D341Med (cell line): ENCODE measurements around the gene SLC25A1.
A peak's percentile ranks its signal among the peaks of the same experiment; 100 is the strongest.

Experiments
- DNase-seq: peaks from one replicate; pipeline ENCODE4 v3.0.0; 2012; ENCODE audit warnings: low spot score

Gene SLC25A1

DNA sequence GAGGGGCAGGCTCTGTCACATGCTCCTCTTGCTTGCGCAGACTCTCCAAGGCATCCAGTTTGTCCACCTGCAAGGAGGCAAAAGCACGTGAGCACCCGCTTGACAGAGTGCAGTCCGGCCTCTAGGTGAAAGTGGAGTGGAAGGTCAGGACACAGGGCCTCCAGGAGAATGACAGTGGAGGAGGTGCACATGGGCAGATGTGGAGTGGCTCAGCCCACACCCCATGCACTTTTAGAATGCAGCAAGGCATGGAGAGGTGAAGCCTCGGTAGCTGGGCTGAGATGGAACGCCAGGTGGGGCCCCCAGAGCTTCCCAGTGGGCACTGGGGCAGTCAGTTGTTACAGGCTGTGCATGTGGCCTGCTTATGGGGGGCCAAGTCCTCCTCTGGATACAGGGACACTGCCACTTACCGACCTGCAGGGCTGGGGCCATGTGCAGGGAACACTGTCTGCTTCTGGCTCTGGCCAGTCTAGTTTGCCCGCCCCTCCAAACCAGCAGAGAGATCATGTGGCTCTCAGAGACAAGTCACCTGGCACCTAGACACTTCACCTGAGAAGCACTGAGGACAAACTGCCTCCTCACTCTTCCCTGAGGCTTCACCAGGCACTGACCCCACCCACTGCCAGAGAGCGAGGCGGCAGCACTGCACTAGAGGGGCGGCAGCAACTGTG, 2.3 kb upstream of the SLC25A1 start:
- DNase-seq = no peak

DNA sequence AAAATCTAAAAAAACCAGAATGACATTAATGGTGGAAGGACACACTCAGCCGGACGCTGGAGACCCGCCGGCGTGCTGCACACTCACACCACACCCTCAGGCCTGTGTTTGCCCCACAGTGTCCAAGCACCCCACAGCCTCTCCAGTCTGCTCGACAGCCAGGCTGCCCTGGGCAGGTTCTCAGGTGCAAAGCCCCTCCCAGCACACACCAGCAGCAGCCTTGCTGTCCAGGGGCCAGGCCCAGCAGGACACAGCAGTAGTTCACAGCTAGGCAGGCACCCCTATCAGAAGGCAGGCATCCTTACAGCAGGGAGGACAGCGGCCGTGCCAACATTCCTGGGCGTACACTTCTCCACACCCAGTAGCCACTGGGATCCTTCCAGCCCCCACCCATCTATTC, 1.7 kb upstream of the SLC25A1 start:
- no peak for DNase-seq

GRCh38 chr22:19179497-19180048, 1.0 kb upstream of the SLC25A1 start:
- DNase-seq = peak; percentile 80

DNA sequence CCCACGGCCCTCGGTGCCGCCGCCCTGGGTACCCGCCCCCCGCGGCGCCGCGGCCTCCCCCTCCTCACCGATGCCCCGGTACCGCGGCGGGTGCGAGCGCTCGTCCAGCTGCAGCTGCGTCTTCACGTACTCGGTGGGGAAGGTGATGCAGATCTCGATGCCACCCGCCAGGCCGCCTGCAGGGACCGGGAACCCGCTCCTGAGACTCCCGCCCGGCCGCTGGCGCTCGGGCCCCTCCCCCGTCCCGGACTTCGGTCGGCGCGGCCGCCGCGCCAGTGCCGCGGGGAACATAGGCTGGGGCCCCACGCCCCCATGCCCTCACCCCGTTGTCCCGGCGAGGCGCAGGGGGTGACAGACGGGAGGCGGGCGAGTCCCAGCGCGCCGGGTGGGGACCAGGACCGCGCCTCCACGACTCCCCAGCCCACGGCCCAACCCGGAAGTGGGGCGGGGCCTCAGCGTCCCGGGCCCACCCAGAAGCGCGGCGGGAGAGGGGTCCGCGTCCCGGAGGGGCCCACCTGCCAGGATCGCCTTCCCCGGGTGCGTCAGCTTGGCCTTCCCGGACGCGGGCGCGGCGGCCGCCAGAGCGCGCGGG, 375 bp downstream of the SLC25A1 start:
- peak; percentile 83 for DNase-seq

DNA sequence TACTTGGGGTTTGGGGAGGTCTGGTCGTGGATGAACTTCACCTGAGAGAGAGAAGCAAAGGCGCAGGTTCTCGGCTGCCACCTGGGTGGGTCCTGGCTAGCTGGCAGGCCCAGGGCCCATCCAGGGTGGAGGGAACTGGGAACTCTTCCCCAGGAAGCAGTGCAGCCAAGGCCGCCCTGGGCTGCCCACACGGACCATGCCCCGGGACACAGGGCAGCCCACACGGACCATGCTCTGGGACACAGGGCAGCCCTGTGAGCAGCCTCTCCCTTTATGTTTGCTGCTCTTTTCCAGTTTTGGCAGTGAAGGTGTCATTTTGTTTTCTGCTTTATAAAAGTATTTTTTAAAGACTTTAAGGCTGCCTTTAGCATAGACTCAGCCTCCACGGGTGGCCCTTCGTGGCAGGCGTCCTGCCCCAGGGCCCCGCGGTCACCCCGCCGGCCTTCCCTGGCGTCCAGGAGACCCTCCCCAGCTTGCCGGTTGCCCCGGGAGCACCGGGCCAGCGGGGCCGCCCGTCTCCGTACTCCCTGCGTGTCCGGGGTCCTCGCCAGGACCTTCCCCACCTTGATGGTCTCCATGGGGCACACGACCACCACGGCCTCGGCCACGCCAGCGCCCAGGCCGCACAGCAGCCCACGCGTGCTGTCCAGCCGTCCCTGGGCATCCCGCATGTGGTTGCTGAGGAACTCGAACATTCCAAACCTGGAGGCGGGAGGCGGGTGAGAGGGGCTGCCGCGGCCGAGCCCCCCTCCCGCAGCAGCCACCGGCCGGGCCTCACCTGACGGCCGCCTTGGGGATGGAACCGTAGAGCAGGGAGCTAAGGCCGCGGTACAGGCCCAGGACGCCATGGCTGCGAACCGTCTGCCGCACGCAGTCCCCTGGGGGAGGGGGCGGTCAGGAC, 1.1 kb downstream of the SLC25A1 start:
- DNase-seq = no peak

- no peak for DNase-seq
Observed at GRCh38 chr22:19176732-19177131, 1.8 kb downstream of the SLC25A1 start.

DNA sequence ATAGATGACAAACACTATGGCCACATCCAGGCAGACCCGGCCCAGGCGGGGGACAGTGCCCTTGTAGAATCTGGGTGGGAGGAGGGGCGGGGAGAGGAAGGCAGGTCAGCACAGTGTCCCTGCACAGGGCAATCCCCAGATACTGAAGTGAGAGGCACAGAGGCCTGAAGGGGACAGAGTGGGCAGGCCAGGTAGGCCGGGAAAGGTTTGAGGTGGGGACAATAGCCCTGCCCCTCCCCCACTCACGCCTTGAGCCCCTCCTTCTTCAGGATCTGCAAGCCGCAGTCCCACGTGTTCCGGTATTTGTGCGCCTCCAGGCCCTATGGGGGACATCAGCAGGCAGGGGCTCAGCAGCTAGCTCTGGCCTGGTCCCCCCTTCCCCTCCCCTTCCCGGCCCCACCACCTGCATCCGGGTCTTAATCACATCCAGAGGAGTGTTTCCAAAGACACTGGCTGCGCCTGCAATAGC, 2.3 kb downstream of the SLC25A1 start:
- no peak for DNase-seq

GRCh38 chr22:19175602-19176174, 2.8 kb downstream of the SLC25A1 start:
- no peak for DNase-seq

- no peak for DNase-seq
Observed at GRCh38 chr22:19175026-19175601, 3.4 kb downstream of the SLC25A1 start.

GRCh38 chr22:19174106-19175025, 4.2 kb downstream of the SLC25A1 start:
- no peak for DNase-seq

DNA sequence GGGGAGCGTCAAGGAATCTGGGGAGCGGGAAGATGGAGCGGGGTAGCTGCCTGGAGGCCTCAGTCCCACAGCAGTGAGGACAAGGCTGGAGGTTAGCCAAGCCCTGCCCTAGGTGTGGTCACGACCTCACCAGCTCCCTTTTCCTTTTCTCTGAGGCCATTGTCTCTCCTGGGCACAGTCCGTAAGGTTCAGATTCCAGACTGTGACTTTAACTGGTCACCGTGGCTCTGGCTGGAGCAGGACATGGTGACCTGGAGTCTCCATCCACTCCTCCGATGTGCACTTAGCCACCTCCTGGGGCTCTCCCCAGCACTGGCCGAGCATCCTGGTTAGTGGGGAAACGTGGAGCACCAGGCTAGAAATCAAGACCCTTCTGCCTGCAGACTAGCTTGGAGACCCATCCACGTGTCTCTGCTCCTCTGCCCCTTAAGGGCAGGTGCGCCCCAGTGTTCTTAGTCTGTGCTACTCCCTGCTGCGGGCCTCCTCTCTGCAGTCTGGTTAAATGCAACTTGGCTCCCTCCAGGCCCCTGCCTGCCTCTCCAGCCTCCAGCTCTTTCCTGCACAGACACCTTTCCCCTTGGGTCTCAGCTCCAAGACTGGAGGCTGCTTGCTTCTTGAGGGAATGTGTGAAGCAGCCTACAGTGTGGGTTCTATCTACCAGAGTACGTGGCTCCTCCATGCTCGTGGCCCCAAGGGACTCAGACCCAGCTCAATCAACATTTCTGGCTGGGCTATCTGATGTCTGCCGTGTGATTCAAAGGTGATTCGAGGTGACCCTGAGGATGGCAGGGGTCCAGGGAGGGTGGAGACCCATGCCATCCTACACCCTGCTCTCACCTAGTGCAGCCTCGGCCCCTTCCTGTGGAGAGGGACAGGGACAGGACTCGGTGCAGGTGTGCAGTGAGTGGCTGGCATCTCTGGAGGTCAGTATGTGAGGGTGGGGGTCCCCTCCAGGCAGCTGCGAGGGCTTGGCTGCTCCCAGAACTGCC, 5.2 kb downstream of the SLC25A1 start:
- no peak for DNase-seq

DNA sequence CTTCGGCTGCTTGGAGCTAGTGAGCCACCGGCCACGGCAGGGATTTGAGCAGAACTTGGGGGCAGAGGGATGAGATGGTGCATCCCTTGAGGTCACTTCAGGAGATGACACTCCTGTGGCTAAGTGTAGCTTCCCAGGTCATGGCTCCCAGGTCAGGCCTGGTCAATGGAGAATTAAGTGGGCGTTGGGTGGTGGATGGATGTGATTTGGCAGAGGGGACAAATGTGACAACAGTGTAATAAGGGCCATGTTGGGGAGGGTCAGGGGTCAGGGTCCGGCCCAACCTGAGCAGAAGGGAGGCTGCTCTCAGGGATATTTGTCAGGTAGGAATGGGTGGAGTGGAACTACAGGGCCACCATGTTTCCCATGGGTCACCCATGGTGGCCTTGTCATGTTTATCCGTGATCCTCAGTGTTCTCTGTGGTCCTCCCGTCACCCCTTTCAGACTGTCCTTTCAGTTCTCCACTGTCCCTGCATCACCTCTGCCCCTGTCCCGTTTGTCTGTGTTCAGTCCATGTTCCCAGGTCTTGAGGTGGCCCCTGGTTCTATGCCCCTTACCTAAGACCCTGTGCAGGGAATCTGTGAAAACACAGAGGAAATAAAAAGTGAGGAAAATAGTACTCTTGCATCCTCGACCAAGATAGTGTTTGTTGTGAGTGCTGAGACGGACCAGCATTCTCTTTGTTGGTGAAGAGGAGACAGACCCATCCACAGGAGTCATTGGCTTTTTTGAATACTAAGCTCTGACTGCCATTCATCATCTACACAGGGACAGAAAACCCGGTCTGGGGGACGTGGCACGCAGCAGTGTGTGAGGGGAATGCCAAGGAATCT, 6.1 kb downstream of the SLC25A1 start:
- DNase-seq = no peak

- no peak for DNase-seq
Observed at GRCh38 chr22:19169947-19170318, 8.6 kb downstream of the SLC25A1 start.

DNA sequence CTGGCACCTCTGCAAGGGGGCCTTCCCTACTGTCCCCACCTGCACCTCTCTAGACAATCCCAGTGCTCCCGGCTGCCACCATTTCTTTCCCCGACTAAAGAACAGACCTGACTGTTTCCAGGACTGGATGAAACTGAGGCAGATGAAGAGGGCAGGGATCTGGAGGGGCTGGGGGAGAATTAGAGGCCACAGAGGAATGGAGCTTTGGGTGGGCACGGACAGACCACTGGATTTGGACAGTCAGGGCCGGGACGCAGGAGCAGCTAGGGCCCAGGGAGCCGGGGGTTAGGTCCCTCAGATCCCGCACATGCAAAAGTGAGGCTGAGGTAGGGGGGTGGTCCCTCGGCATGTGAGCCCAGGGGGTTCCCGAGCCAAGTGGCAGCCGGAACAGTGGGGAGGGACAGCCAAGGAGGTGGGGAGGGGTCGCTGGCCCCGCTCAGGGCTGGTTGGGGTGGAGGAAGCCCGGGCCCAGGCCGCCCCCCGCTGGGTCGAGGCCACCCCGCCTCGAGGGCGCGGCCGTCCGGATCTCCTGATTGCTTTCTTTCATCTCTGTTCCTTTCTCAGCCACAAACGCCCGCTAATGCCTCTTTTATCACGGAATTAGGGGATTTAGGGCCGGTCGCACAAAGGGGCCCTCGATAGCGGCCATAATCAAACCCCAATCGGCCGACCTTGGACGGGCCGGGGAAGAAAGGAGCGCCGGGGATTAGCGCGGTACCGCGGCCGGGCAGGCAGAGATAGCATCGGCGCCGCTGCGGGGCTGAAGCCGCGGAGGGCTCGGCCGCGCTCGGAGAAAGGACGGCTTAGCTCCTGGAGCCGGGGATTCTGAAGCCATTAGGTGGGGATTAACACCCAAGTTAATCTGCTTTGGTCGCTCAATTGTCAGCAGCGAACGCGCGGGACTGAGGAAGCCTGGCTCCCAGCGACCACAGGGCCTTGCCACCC, 9.3 kb downstream of the SLC25A1 start:
- peak; percentile 88 for DNase-seq

DNA sequence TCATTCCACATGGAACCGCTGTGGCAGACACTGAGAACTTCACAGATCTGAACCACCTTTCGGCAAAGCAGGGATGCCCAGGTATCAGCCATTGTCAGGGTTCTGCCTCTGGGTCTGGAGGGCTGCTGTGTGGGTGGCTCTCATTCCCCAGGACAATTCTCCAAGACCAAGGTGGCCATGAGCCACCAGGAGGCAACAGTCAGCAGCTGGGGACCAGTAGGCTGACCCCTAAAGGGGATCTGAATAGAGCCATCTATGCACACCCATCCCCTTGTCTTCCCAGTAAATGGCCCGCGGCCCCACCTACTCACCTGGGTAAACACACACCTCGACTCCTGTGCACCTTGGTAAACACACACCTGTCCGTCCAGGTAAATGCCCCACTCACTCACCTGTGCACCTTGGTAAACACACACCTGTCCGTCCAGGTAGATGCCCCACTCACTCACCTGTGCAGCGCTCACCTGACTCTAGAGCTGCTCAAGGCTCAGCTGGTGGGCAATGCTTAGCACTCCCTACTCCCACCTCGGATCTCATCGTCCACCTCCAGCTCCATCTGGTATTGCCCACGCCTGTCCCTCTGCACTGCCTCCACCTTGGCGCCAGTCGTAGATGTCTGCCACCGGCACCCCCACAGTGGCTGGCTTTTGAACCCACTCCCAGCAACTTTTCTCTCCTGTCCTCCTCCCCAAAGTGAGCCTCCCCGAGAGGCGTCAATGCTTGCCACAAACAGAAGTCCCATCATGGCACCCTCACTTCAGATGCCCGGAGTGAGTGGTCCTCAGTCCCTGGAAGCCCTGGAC, 10.2 kb downstream of the SLC25A1 start:
- no peak for DNase-seq

- DNase-seq = no peak
Observed at GRCh38 chr22:19167106-19167869, 11.2 kb downstream of the SLC25A1 start.
